ENCODE data around the gene NAT9.

NAT9 gene

DNA sequence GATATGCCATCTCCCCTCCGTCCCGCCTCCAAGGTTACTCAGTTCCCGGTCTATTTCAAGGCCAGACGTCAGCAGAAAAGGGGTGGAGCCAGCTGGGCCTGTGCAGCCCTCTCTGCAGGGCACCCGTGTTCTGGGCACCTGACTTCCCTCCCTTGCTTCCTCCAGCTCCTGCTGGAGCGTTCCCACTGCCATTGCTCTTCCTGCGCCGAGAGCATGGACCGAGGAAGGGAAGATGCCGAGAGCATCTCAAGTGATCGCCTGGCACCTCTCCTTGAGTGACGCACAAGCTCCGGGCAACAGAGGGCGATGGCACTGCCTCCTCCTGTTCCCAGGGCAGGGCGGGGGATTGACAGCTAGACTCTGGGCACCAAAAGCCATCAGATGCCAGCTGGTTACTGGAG lies 29.4 kb upstream of the NAT9 start:
- no peak overlapping the region for H3K4me3 ChIP-seq (ENCODE audit: control insufficient read depth, low read depth, low read length)
- DNase-seq (ENCODE audit: low read depth), result no peak
- TF ChIP-seq, protein P1, sequence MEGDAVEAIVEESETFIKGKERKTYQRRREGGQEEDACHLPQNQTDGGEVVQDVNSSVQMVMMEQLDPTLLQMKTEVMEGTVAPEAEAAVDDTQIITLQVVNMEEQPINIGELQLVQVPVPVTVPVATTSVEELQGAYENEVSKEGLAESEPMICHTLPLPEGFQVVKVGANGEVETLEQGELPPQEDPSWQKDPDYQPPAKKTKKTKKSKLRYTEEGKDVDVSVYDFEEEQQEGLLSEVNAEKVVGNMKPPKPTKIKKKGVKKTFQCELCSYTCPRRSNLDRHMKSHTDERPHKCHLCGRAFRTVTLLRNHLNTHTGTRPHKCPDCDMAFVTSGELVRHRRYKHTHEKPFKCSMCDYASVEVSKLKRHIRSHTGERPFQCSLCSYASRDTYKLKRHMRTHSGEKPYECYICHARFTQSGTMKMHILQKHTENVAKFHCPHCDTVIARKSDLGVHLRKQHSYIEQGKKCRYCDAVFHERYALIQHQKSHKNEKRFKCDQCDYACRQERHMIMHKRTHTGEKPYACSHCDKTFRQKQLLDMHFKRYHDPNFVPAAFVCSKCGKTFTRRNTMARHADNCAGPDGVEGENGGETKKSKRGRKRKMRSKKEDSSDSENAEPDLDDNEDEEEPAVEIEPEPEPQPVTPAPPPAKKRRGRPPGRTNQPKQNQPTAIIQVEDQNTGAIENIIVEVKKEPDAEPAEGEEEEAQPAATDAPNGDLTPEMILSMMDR (IDR thresholded peaks at IDR 0.05; ENCODE audit: control insufficient read depth, insufficient read depth, low read depth, low read length, missing control alignments), result no peak

DNA sequence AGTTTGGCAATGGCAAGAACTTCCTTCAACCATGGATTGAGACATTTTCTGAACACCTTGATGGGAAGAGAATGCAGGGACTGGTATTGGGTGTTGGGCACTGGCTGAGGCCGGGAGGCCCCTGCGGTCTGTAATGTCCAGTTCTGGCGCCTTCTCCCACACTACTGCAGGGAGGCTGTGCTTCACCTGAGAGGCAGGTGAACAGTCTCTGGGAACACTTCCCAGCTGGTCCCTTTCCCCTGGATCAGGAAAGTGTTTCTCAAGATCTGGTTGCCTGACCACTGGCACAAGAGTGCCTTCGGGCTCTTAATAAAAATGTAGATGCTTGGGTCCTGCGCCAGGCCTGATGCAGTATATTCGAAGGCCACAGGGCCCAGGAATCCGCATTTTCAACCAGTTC lies 28.5 kb upstream of the NAT9 start:
- no peak for DNase-seq (ENCODE audit: low read depth)
- no peak overlapping the region for H3K4me3 ChIP-seq (ENCODE audit: control insufficient read depth, low read depth, low read length)
- TF ChIP-seq, protein P1 (IDR thresholded peaks at IDR 0.05; ENCODE audit: control insufficient read depth, insufficient read depth, low read depth, low read length, missing control alignments), result no peak

DNA sequence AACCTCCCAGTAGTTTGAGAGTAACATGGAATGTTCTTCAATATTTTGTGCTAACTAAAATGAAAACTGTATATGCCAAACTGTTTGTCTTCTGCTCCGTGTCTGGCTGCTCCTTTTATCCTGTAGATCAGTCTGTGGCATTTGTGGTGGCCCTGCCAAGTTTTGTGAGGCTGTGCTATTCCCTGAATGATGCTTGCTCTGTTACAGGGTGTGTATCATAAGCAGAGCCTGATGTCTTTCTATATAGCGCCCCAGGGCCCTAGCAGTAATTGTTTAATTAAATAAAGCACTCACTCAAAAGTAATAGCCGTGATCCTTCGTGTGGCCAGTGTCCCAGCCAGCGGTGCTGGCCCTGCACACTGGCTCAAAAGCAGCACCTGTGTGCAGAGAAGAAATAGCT lies 27.8 kb upstream of the NAT9 start:
- no peak for DNase-seq (ENCODE audit: low read depth)
- TF ChIP-seq, protein P1 (IDR thresholded peaks at IDR 0.05; ENCODE audit: control insufficient read depth, insufficient read depth, low read depth, low read length, missing control alignments), result no peak
- no peak overlapping the region for H3K4me3 ChIP-seq (ENCODE audit: control insufficient read depth, low read depth, low read length)

DNA sequence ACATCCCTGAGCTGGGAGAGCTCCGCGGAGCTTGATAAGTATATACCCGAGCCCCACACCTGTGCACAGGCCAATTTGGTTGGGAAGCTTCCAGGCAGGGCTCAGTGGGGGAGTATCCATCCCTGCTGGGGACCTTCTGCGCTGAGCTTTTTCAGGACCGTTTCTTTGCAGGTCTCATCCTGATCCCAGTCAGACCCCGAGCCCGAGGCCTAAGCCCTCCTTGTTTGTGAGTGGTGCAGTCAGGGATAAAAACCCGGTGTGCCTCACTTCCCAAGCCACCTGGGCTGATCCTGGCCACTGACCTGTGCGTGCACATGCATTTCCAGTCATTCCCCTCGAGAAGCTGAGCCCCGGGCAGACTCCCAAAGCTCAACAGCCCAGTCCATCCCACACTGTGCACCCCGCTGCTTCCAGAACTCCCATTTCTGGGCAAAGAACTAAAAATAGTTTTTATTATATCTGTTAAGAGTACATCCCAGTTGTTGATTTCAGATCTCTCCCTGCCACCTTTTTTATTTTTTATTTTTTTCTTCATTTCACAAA lies 27.3 kb upstream of the NAT9 start:
- TF ChIP-seq, protein P1 (IDR thresholded peaks at IDR 0.05; ENCODE audit: control insufficient read depth, insufficient read depth, low read depth, low read length, missing control alignments), result no peak
- no peak for DNase-seq (ENCODE audit: low read depth)
- H3K4me3 ChIP-seq (ENCODE audit: control insufficient read depth, low read depth, low read length), result no peak overlapping the region

DNA sequence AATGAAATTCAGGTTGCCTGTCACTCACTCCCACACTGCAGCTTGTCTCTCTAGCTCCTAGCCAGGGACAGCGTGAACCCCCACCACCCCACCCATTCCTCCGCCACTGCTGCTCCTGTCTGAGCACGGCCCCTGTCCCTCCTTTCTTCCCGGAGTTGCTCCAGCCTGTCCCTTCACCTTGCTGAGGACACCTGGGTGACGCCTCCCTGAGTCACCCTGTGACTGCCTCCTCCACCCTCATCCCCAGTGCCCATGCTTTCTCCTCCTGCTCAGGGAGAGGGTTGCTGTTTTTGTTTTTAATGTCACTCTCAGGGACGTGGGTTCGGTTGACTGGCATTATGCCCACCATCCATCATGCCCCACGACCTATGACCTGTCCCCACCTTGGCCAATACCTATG lies 25.8 kb upstream of the NAT9 start:
- no peak for DNase-seq (ENCODE audit: low read depth)

DNA sequence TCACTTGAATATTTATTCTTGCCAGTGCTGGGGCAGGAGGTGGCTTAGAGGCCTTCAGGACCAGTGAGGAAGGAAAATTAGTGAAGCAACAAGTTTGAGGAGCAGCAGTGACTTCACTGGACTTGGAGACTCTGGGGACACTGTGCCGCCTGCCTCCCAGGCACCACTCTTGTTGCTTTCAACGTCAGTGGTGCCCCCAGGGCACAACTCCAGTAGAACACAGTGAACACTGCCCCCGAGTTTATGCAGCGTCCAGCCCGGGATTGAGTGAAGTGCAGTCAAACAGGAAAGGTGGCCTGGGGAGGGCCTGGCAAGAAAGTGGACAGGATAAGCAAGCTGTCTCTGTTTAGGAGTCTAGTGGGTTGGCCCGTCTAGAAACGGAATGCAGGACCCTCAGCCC lies 24.4 kb upstream of the NAT9 start:
- H3K4me3 ChIP-seq (ENCODE audit: control insufficient read depth, low read depth, low read length), result no peak overlapping the region
- TF ChIP-seq, protein P1 (IDR thresholded peaks at IDR 0.05; ENCODE audit: control insufficient read depth, insufficient read depth, low read depth, low read length, missing control alignments), result no peak
- DNase-seq (ENCODE audit: low read depth), result no peak

More for the DNA sequence above, 25.8 kb upstream of the NAT9 start:
- TF ChIP-seq, protein P1 (IDR thresholded peaks at IDR 0.05; ENCODE audit: control insufficient read depth, insufficient read depth, low read depth, low read length, missing control alignments), result no peak
- no peak overlapping the region for H3K4me3 ChIP-seq (ENCODE audit: control insufficient read depth, low read depth, low read length)

DNA sequence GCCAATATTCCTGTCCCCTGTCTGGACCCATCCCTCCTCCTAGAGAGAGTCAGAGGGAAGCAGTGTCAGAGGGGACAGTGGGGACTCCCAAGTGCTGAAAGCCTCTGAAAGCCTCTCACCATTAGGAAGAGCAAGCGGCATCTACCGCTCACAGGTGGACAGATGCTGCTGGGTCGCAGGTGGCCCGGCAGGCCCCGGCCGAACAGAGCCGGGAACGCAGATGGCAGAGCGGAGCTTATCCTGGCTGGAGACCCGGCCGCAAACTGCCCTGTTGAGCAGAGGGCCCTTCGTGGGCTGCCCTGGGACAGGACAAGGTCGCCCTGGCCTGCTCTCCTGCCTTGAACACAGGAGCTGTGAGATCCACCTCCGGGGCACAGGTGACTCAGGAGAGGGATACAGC lies 23.0 kb upstream of the NAT9 start:
- no peak overlapping the region for H3K4me3 ChIP-seq (ENCODE audit: control insufficient read depth, low read depth, low read length)
- TF ChIP-seq, protein P1 (IDR thresholded peaks at IDR 0.05; ENCODE audit: control insufficient read depth, insufficient read depth, low read depth, low read length, missing control alignments), result no peak
- DNase-seq (ENCODE audit: low read depth), result no peak
